ENCODE results near the gene PRUNE2. TPM values are rescaled to one million over a fixed set of nuclear protein-coding genes. Genes with fewer than 3 reads are reported as not detected.

Gene PRUNE2
- total RNA-seq, 1 experiment from 2014 or later, result 3.5 TPM

DNA sequence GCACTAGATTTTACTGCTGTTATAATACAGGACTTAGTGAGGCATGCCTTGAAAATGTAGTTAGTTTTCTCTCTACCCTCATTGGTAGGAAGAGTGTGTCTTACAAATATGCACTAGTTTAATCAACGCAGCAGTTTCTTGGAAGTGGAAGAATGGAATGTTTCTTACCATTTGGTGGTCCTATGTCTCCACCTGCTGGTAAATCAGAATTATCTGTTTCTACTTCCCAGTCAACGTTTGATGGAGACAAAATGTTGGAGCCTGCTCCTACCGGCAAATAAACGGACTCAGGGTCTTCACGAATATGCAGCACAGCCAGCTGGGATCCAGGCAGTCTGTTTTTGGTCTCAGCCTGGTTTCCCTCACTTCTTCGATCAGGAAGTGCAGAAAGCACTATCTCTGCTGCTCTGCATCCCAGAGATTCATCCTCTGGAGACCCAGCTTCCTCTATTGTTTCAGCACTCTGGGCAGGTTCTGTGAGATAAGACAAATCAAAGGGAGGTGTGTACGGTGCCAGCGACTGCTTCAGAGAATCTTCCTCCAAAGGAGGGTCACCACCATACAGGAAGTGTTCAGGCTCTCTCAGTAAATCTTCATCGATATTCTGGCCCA lies 201.2 kb downstream of the PRUNE2 start:
- ChIA-PET CTCF (no interaction called here), POLR2A (no interaction called here)
- TF ChIP-seq, protein P1, sequence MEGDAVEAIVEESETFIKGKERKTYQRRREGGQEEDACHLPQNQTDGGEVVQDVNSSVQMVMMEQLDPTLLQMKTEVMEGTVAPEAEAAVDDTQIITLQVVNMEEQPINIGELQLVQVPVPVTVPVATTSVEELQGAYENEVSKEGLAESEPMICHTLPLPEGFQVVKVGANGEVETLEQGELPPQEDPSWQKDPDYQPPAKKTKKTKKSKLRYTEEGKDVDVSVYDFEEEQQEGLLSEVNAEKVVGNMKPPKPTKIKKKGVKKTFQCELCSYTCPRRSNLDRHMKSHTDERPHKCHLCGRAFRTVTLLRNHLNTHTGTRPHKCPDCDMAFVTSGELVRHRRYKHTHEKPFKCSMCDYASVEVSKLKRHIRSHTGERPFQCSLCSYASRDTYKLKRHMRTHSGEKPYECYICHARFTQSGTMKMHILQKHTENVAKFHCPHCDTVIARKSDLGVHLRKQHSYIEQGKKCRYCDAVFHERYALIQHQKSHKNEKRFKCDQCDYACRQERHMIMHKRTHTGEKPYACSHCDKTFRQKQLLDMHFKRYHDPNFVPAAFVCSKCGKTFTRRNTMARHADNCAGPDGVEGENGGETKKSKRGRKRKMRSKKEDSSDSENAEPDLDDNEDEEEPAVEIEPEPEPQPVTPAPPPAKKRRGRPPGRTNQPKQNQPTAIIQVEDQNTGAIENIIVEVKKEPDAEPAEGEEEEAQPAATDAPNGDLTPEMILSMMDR (IDR thresholded peaks at IDR 0.05; ENCODE audit: insufficient read depth in 1 of 2, low read depth in 1 of 2, low read length in 1 of 2, severe bottlenecking in 1 of 2, unreplicated experiment in 1 of 2), result peak in 1 of 2 experiments; percentile 6
- no peaks in the 10 kb centered on the region for H3K9me3 Mint-ChIP-seq (ENCODE audit: unreplicated experiment)
- BruUV-seq (replicated peaks), result no TSS peak
- H3K36me3 ChIP-seq (ENCODE audit: control insufficient read depth, insufficient read depth, low read length), result no peaks in the 10 kb centered on the region
- H3K4me1 ChIP-seq, result no peaks in the 10 kb centered on the region
- H3K27ac Mint-ChIP-seq (ENCODE audit: unreplicated experiment), result no peak overlapping the region
- H3K4me3 ChIP-seq (ENCODE audit: low read depth, low read length), result no peak overlapping the region
- H3K4me1 Mint-ChIP-seq (ENCODE audit: low read depth, unreplicated experiment), result no peaks in the 10 kb centered on the region
- peak in 1 of 2 experiments; percentile 24 for DNase-seq
- H3K4me3 Mint-ChIP-seq (ENCODE audit: unreplicated experiment), result no peak overlapping the region
- intact Hi-C loops (cut with micrococcal nuclease; ENCODE audit: unreplicated experiment), result loop anchor here (1.0 to 5.0 kb wide), 3 partner anchors 38 to 302 kb away; no protein-coding TSS in a partner anchor
- no peaks in the 10 kb centered on the region for H3K9me3 ChIP-seq
- H3K27me3 ChIP-seq (replicated peaks; ENCODE audit: control insufficient read depth, insufficient read depth, low read length), result no peaks in the 10 kb centered on the region
- H3K36me3 Mint-ChIP-seq (ENCODE audit: insufficient read depth, unreplicated experiment), result no peaks in the 10 kb centered on the region
- H3K27me3 Mint-ChIP-seq (ENCODE audit: insufficient read depth, unreplicated experiment), result no peaks in the 10 kb centered on the region

DNA sequence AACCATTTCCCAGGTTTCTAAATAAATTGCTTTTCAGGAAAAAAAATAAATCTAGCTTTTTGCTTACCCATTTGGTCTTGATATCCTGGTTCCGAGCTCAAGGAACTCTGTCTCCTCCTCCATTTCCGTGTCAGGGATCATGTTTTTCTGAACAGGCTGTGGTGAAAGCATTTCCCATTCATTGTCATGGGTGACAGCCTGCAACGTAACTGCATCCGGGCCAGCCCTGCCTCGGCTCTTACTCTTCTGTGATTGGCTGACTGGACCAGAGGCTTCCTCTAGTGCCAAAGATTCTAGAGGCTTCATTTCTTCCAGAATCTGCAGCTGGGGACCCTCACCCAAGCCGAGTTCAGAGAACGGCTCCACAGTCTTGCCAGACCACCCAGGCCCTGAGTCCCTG lies 202.6 kb downstream of the PRUNE2 start:
- H3K27ac Mint-ChIP-seq (ENCODE audit: unreplicated experiment), result no peak overlapping the region
- H3K4me1 Mint-ChIP-seq (ENCODE audit: low read depth, unreplicated experiment), result no peaks in the 10 kb centered on the region
- POLR2A ChIA-PET, result no interaction called here
- CTCF ChIA-PET, result no interaction called here
- no peak for DNase-seq
- Histone ChIP-seq H3K36me3 (ENCODE audit: control insufficient read depth, insufficient read depth, low read length) (no peaks in the 10 kb centered on the region), H3K9me3 (no peaks in the 10 kb centered on the region), H3K27me3 (replicated peaks; ENCODE audit: control insufficient read depth, insufficient read depth, low read length) (no peaks in the 10 kb centered on the region), H3K4me3 (ENCODE audit: low read depth, low read length) (no peak overlapping the region), H3K4me1 (no peaks in the 10 kb centered on the region)
- H3K36me3 Mint-ChIP-seq (ENCODE audit: insufficient read depth, unreplicated experiment), result no peaks in the 10 kb centered on the region
- no peaks in the 10 kb centered on the region for H3K27me3 Mint-ChIP-seq (ENCODE audit: insufficient read depth, unreplicated experiment)
- H3K9me3 Mint-ChIP-seq (ENCODE audit: unreplicated experiment), result no peaks in the 10 kb centered on the region
- no peak overlapping the region for H3K4me3 Mint-ChIP-seq (ENCODE audit: unreplicated experiment)
- BruUV-seq (replicated peaks), result no TSS peak
- TF ChIP-seq, protein P1 (IDR thresholded peaks at IDR 0.05; ENCODE audit: insufficient read depth in 1 of 2, low read depth in 1 of 2, low read length in 1 of 2, severe bottlenecking in 1 of 2, unreplicated experiment in 1 of 2), result no peak
- intact Hi-C loops (cut with micrococcal nuclease; ENCODE audit: unreplicated experiment), result loop anchor here (5.0 kb wide), 1 partner anchor 301 kb away; no protein-coding TSS in a partner anchor

DNA sequence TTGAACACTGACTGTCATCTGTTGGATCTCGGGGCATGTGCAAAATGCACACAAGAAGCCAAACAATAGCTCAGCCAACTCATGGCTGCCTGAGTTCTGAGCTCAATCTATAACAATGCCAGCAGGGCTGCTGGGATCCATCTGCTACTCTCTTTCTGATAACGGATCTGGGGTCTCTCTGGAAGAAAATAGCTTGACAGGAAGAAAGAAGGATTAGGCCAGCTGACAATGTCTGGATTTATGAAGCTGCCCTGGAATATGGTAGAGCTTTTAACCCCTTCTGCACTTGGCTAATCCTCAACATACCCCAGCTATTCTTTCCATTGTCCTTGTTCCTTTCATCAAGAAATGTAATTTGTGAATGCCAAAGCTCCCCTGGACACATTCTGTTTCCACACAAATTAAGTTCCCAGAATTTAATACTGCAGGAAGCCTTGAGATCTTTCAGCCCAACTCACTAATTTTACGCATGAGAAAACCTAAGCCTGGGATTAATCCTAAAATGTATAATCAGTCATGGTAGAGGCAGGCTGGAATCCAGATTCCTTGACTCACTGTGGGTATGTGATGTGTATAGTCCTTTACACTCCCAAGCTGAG lies 204.4 kb downstream of the PRUNE2 start:
- no peaks in the 10 kb centered on the region for H3K9me3 Mint-ChIP-seq (ENCODE audit: unreplicated experiment)
- no peaks in the 10 kb centered on the region for H3K36me3 ChIP-seq (ENCODE audit: control insufficient read depth, insufficient read depth, low read length)
- no peaks in the 10 kb centered on the region for H3K36me3 Mint-ChIP-seq (ENCODE audit: insufficient read depth, unreplicated experiment)
- no peaks in the 10 kb centered on the region for H3K4me1 ChIP-seq
- H3K9me3 ChIP-seq, result no peaks in the 10 kb centered on the region
- H3K27ac Mint-ChIP-seq (ENCODE audit: unreplicated experiment), result no peak overlapping the region
- no TSS peak for BruUV-seq (replicated peaks)
- intact Hi-C loops (cut with micrococcal nuclease; ENCODE audit: unreplicated experiment), result loop anchor here (5.0 kb wide), 1 partner anchor 299 kb away; no protein-coding TSS in a partner anchor
- POLR2A ChIA-PET, result no interaction called here
- H3K4me3 ChIP-seq (ENCODE audit: low read depth, low read length), result no peak overlapping the region
- no peaks in the 10 kb centered on the region for H3K27me3 ChIP-seq (replicated peaks; ENCODE audit: control insufficient read depth, insufficient read depth, low read length)
- no peak for DNase-seq
- TF ChIP-seq, protein P1 (IDR thresholded peaks at IDR 0.05; ENCODE audit: insufficient read depth in 1 of 2, low read depth in 1 of 2, low read length in 1 of 2, severe bottlenecking in 1 of 2, unreplicated experiment in 1 of 2), result no peak
- no peaks in the 10 kb centered on the region for H3K4me1 Mint-ChIP-seq (ENCODE audit: low read depth, unreplicated experiment)
- H3K27me3 Mint-ChIP-seq (ENCODE audit: insufficient read depth, unreplicated experiment), result no peaks in the 10 kb centered on the region
- no peak overlapping the region for H3K4me3 Mint-ChIP-seq (ENCODE audit: unreplicated experiment)
- CTCF ChIA-PET, result no interaction called here

All from Caco-2 (cell line).